GM12878 (cell line): ENCODE measurements around the gene RMND1. TPM values are rescaled to one million over a fixed set of nuclear protein-coding genes. Genes with fewer than 3 reads are reported as not detected.

Experiments used
- ATAC-seq: fragments of 200-7000 bp; cut with Tn5 transposase; 3 replicates; pipeline ENCODE4 v1.9.1; 2020; ENCODE audit warnings: mild to moderate bottlenecking, moderate library complexity
- BruUV-seq: library from RNA; stranded (reverse); fragments of 400-500 nt; replicated peaks from 2 replicates; lab custom pipeline; 2021; lab: Mats Ljungman, UMichigan
- CTCF ChIA-PET: fragments of 300-600 bp; sonication (Branson Sonifier 250); formaldehyde crosslinking; extraction: SDS; loops from one replicate; lab custom pipeline; 2021; ENCODE audit warnings: inconsistent platforms; lab: Yijun Ruan, JAX
- POLR2A ChIA-PET: fragments of 350-600 bp; formaldehyde crosslinking; extraction: SDS; loops from one replicate; lab custom pipeline; 2021; ENCODE audit warnings: inconsistent platforms; lab: Charles Lee
- RAD21 ChIA-PET: fragments of 300-600 bp; sonication (Branson Sonifier 250); formaldehyde crosslinking; loops from one replicate; lab custom pipeline; 2023; ENCODE audit warnings: antibody characterized with exemption; ENCODE audit not compliant: unreplicated experiment; lab: Charles Lee
- SMC1A ChIA-PET: fragments of 300-600 bp; sonication (Branson Sonifier 250); formaldehyde crosslinking; loops from one replicate; lab custom pipeline; 2023; ENCODE audit not compliant: unreplicated experiment, uncharacterized antibody; lab: Charles Lee
- DNase-seq: peaks from one replicate; pipeline ENCODE4 v3.0.0-alpha.2; 2011; ENCODE audit warnings: low read depth, low spot score
- FAIRE-seq: peaks from 3 replicates; lab custom pipeline; 2011; peaks lifted over from hg19 to GRCh38; lab: Jason Lieb, UNC
- H2AFZ ChIP-seq: 2 replicates; pipeline ENCODE4 v1.6.0; 2011; ENCODE audit warnings: low read depth, low read length, control low read depth; ENCODE audit not compliant: control insufficient read depth
- H3K27ac ChIP-seq: 2 replicates; pipeline ENCODE4 v1.5.1; 2011; ENCODE audit warnings: control low read depth; ENCODE audit not compliant: control insufficient read depth, insufficient read depth
- H3K27me3 ChIP-seq, 2 experiments: replicated peaks in 1 of 2; 2 replicates each; pipeline versions ENCODE4 v1.6.0 to v1.6.1; 2011; ENCODE audit warnings: low read length in 1 of 2; ENCODE audit not compliant: control insufficient read depth in 2 of 2, insufficient read depth in 2 of 2
- H3K36me3 ChIP-seq, 2 experiments: 2 replicates each; pipeline ENCODE4 v1.5.1; 2011; ENCODE audit warnings: low read length in 1 of 2; ENCODE audit not compliant: control insufficient read depth in 2 of 2, insufficient read depth in 2 of 2
- H3K4me1 ChIP-seq: 2 replicates; pipeline ENCODE4 v1.6.1; 2011; ENCODE audit warnings: mild to moderate bottlenecking, low read length, moderate library complexity, mixed read lengths; ENCODE audit not compliant: control insufficient read depth, insufficient read depth
- H3K4me2 ChIP-seq: 2 replicates; pipeline ENCODE4 v1.6.0; 2011; ENCODE audit warnings: control low read depth; ENCODE audit not compliant: control insufficient read depth, insufficient read depth
- H3K4me3 ChIP-seq: fragments of 200-600 bp; sonication (generic); 2 replicates; pipeline ENCODE4 v1.5.1; 2016
- H3K79me2 ChIP-seq: 2 replicates; pipeline ENCODE4 v1.6.0; 2011; ENCODE audit warnings: low read length; ENCODE audit not compliant: control insufficient read depth, insufficient read depth
- H3K9ac ChIP-seq: 2 replicates; pipeline ENCODE4 v1.8.0; 2011; ENCODE audit warnings: low read length, control low read depth, mixed read lengths; ENCODE audit not compliant: control insufficient read depth, insufficient read depth
- H3K9me3 ChIP-seq: replicated peaks from 3 replicates; pipeline ENCODE4 v1.5.1; 2011; ENCODE audit warnings: mild to moderate bottlenecking, low read length; ENCODE audit not compliant: control insufficient read depth, insufficient read depth
- H4K20me1 ChIP-seq: 2 replicates; pipeline ENCODE4 v1.6.0; 2011; ENCODE audit not compliant: control insufficient read depth, insufficient read depth
- ATF2 ChIP-seq: IDR thresholded peaks from 2 replicates; pipeline ENCODE4 v1.6.1; 2012; ENCODE audit warnings: low read length, inconsistent platforms
- CHD2 ChIP-seq: IDR thresholded peaks from 2 replicates; pipeline ENCODE4 v1.6.1; 2011; ENCODE audit warnings: low read depth, low read length, improper control_type of control experiment, borderline replicate concordance
- EGR1 ChIP-seq, 2 experiments: IDR thresholded peaks; 1 replicate in 1 of 2; 2 replicates in 1 of 2; pipeline ENCODE4 v1.6.1; 2011 to 2012; ENCODE audit warnings: low read depth in 2 of 2, low read length in 2 of 2, borderline replicate concordance in 1 of 2, mild to moderate bottlenecking in 1 of 2, moderate library complexity in 1 of 2
- EZH2 ChIP-seq: IDR thresholded peaks from 2 replicates; pipeline ENCODE4 v1.6.1; 2012; ENCODE audit warnings: low read depth, mild to moderate bottlenecking, control low read depth, inconsistent platforms, low read length, borderline replicate concordance; ENCODE audit not compliant: control insufficient read depth
- HDAC2 ChIP-seq: fragments of 200-600 bp; sonication (generic); IDR thresholded peaks from 2 replicates; pipeline ENCODE4 v1.6.1; 2017
- IRF4 ChIP-seq: IDR thresholded peaks from 2 replicates; pipeline ENCODE4 v1.6.1; 2011; ENCODE audit warnings: low read depth, low read length
- SMARCA5 ChIP-seq: fragments of 450-650 bp; IDR thresholded peaks from 2 replicates; pipeline ENCODE4 v1.6.1; 2017; ENCODE audit warnings: mild to moderate bottlenecking
- USF1 ChIP-seq: IDR thresholded peaks from 2 replicates; pipeline ENCODE4 v1.6.1; 2011; ENCODE audit warnings: borderline replicate concordance, low read depth, mild to moderate bottlenecking, moderate library complexity, mixed read lengths, low read length; ENCODE audit not compliant: insufficient read depth; ENCODE audit errors: extremely low read length
- YBX1 ChIP-seq: fragments of 450-650 bp; IDR thresholded peaks from 2 replicates; pipeline ENCODE4 v1.6.1; 2016; ENCODE audit warnings: antibody characterized with exemption
- ZBTB40 ChIP-seq: fragments of 450-650 bp; IDR thresholded peaks from 2 replicates; pipeline ENCODE4 v1.6.1; 2016; ENCODE audit warnings: mild to moderate bottlenecking, moderate library complexity, borderline replicate concordance
- ZNF217 ChIP-seq: fragments of 450-650 bp; IDR thresholded peaks from 2 replicates; pipeline ENCODE4 v1.6.1; 2017; ENCODE audit warnings: antibody characterized with exemption, mild to moderate bottlenecking
- in situ Hi-C: fragments of 300-500 bp; cut with MboI; formaldehyde crosslinking; loops from 9 replicates; pipeline ENCODE4 v1.14.3; 2018; ENCODE audit warnings: mixed read lengths
- intact Hi-C: fragments of 100-400 bp; cut with micrococcal nuclease; formaldehyde crosslinking; loops from one replicate; pipeline ENCODE4 v1.14.2; 2022; ENCODE audit not compliant: unreplicated experiment
- polyA plus RNA-seq, 11 experiments: library from polyadenylated mRNA; depleted of rRNA in 4 of 11; unstranded in 6 of 11; stranded (reverse) in 5 of 11; fragments of >200 nt; fragmentation: Nextera tagmentation in 4 of 11; fragmentation: Illumina TruSeq in 1 of 11; extraction: Ambion mirVana in 4 of 11; extraction: Trizol in 1 of 11; gene quantifications; 1 replicate in 1 of 11; 2 replicates in 10 of 11; pipeline versions ENCODE4 v1.2.1 to v1.2.3, GENCODE V29; 2011 to 2016; ENCODE audit warnings: inconsistent platforms in 2 of 11, missing spikeins in 2 of 11, low read depth in 1 of 11
- total RNA-seq, 4 experiments: library from RNA; depleted of rRNA in 3 of 4; stranded (reverse); fragments of >200 nt in 3 of 4; fragmentation: Illumina TruSeq in 1 of 4; extraction: Trizol in 1 of 4; gene quantifications; 2 replicates each; pipeline versions ENCODE4 v1.2.1 to v1.2.3, GENCODE V29; 2013 to 2021
- TF ChIP-seq, protein P1 (sequence below): fragments of 450-650 bp; IDR thresholded peaks from 2 replicates; pipeline ENCODE4 v1.6.1; 2017; ENCODE audit warnings: borderline replicate concordance
- TF ChIP-seq, protein P2 (sequence below): fragments of 450-650 bp; formaldehyde crosslinking; IDR thresholded peaks from 2 replicates; pipeline ENCODE4 v1.4.0; 2022; ENCODE audit warnings: mild to moderate bottlenecking, moderate library complexity

RMND1 gene
- total and polyA plus RNA-seq, 10 of the 15 experiments (the other 5 are each of a cell fraction or from before 2014, with no cell fraction given) = 15.9 to 34.5 (median 21.4) TPM

GRCh38 chr6:151464702-151465101 lies 12.8 kb upstream of the RMND1 start:
- no peak for FAIRE-seq
- Histone ChIP-seq H3K27me3 (no peaks in the 10 kb centered on the region), H3K9ac (no peak overlapping the region), H2AFZ (no peak overlapping the region), H3K4me3 (no peak overlapping the region), H3K4me2 (no peak overlapping the region), H3K36me3 (peaks cover 0 to 16% of the 10 kb centered on the region in 2 experiments; a peak in 3 of 4 replicates), H3K27ac (no peak overlapping the region), H3K79me2 (no peaks in the 10 kb centered on the region), H3K4me1 (no peaks in the 10 kb centered on the region), H3K9me3 (no peaks in the 10 kb centered on the region), H4K20me1 (no peaks in the 10 kb centered on the region)
- ChIA-PET CTCF (no interaction called here), SMC1A (no interaction called here), RAD21 (no interaction called here), POLR2A (no interaction called here)
- in situ Hi-C loops (no loop called here), intact Hi-C loops (no loop called here)
- ATAC-seq = no peak
- BruUV-seq = no TSS peak
- no peak for DNase-seq
- TF ChIP-seq HDAC2 (no peak), ZNF217 (no peak), ATF2 (no peak), IRF4 (no peak), ZBTB40 (no peak), SMARCA5 (no peak), YBX1 (no peak), EZH2 (no peak), USF1 (no peak), EGR1 (IDR thresholded peaks at IDR 0.05; ENCODE audit: borderline replicate concordance in 1 of 2, low read depth in 2 of 2, low read length in 2 of 2) (no peak), CHD2 (no peak)
- TF ChIP-seq, protein P1, sequence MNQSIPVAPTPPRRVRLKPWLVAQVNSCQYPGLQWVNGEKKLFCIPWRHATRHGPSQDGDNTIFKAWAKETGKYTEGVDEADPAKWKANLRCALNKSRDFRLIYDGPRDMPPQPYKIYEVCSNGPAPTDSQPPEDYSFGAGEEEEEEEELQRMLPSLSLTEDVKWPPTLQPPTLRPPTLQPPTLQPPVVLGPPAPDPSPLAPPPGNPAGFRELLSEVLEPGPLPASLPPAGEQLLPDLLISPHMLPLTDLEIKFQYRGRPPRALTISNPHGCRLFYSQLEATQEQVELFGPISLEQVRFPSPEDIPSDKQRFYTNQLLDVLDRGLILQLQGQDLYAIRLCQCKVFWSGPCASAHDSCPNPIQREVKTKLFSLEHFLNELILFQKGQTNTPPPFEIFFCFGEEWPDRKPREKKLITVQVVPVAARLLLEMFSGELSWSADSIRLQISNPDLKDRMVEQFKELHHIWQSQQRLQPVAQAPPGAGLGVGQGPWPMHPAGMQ = no peak
- TF ChIP-seq, protein P2, sequence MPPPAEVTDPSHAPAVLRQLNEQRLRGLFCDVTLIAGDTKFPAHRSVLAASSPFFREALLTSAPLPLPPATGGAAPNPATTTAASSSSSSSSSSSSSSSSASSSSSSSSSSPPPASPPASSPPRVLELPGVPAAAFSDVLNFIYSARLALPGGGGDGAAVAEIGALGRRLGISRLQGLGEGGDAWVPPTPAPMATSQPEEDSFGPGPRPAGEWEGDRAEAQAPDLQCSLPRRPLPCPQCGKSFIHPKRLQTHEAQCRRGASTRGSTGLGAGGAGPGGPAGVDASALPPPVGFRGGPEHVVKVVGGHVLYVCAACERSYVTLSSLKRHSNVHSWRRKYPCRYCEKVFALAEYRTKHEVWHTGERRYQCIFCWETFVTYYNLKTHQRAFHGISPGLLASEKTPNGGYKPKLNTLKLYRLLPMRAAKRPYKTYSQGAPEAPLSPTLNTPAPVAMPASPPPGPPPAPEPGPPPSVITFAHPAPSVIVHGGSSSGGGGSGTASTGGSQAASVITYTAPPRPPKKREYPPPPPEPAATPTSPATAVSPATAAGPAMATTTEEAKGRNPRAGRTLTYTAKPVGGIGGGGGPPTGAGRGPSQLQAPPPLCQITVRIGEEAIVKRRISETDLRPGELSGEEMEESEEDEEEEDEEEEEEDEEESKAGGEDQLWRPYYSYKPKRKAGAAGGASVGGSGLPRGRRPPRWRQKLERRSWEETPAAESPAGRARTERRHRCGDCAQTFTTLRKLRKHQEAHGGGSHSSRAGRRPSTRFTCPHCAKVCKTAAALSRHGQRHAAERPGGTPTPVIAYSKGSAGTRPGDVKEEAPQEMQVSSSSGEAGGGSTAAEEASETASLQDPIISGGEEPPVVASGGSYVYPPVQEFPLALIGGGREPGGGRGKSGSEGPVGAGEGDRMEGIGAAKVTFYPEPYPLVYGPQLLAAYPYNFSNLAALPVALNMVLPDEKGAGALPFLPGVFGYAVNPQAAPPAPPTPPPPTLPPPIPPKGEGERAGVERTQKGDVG (CRISPR knock-in tag) = no peak
